A673 (cell line): ENCODE results near the gene VPS72. TPM values are rescaled to one million over a fixed set of nuclear protein-coding genes. Genes with fewer than 3 reads are reported as not detected.

Source experiments
- BruUV-seq: library from RNA; stranded (reverse); fragments of 400-500 nt; replicated peaks from 2 replicates; lab custom pipeline; 2021; lab: Mats Ljungman, UMichigan
- CTCF ChIA-PET: fragments of 300-600 bp; sonication (Branson Sonifier 250); formaldehyde crosslinking; loops from one replicate; lab custom pipeline; 2022; ENCODE audit warnings: antibody characterized with exemption; lab: Charles Lee
- POLR2A ChIA-PET: fragments of 300-600 bp; sonication (Branson Sonifier 250); formaldehyde crosslinking; loops from one replicate; lab custom pipeline; 2022; ENCODE audit warnings: antibody characterized with exemption; ENCODE audit not compliant: low non-redundant PET; lab: Charles Lee
- DNase-seq: peaks from one replicate; pipeline ENCODE4 v3.0.0-alpha.2; 2015; ENCODE audit warnings: low spot score
- H3K27ac ChIP-seq: fragments of 200-600 bp; sonication (generic); 2 replicates; pipeline ENCODE4 v1.5.1; 2016; ENCODE audit warnings: mixed run types, low read depth, mild to moderate bottlenecking, mixed read lengths, antibody characterized with exemption, low read length; ENCODE audit not compliant: poor library complexity, severe bottlenecking
- H3K27me3 ChIP-seq: fragments of 200-600 bp; sonication (generic); replicated peaks from 2 replicates; pipeline ENCODE4 v1.6.1; 2017; ENCODE audit warnings: mixed run types, low read depth, mild to moderate bottlenecking, mixed read lengths, antibody characterized with exemption, low read length; ENCODE audit not compliant: insufficient read depth, poor library complexity
- H3K36me3 ChIP-seq: fragments of 200-600 bp; sonication (generic); 2 replicates; pipeline ENCODE4 v1.6.1; 2016; ENCODE audit warnings: mixed run types, mild to moderate bottlenecking, mixed read lengths, antibody characterized with exemption, low read length; ENCODE audit not compliant: insufficient read depth, poor library complexity, severe bottlenecking
- H3K4me1 ChIP-seq: fragments of 200-600 bp; sonication (generic); 2 replicates; pipeline ENCODE4 v1.6.1; 2017; ENCODE audit warnings: mixed run types, mild to moderate bottlenecking, mixed read lengths, antibody characterized with exemption, low read length; ENCODE audit not compliant: insufficient read depth, poor library complexity, severe bottlenecking
- H3K4me3 ChIP-seq: fragments of 200-600 bp; sonication (generic); 2 replicates; pipeline ENCODE4 v1.5.1; 2016; ENCODE audit warnings: low read depth, mixed run types, mild to moderate bottlenecking, mixed read lengths, low read length; ENCODE audit not compliant: poor library complexity, severe bottlenecking
- H3K9me3 ChIP-seq: fragments of 200-600 bp; sonication (generic); 2 replicates; pipeline ENCODE4 v1.6.1; 2016; ENCODE audit warnings: mixed run types, low read depth, mild to moderate bottlenecking, mixed read lengths, antibody characterized with exemption, low read length; ENCODE audit not compliant: poor library complexity, severe bottlenecking
- CTCF ChIP-seq: fragments of 300-800, 200-600 bp; sonication (generic); conservative IDR thresholded peaks from 2 replicates; pipeline ENCODE4 v1.5.1; 2017; ENCODE audit warnings: low read depth, mild to moderate bottlenecking, antibody characterized with exemption, low read length, moderate library complexity, mixed read lengths
- EZH2 ChIP-seq: fragments of 200-600 bp; sonication (generic); IDR thresholded peaks from 2 replicates; pipeline ENCODE4 v1.6.1; 2017; ENCODE audit warnings: borderline replicate concordance, low read depth, mild to moderate bottlenecking, mixed read lengths, antibody characterized with exemption, low read length; ENCODE audit not compliant: poor library complexity, severe bottlenecking
- intact Hi-C: fragments of 100-400 bp; cut with micrococcal nuclease; formaldehyde crosslinking; loops from one replicate; pipeline ENCODE4 v1.10.0; 2022; ENCODE audit not compliant: unreplicated experiment
- total RNA-seq: library from RNA; stranded (reverse); gene quantifications from 2 replicates; pipeline ENCODE4 v1.2.3, GENCODE V29; 2021

VPS72 gene
- total RNA-seq, 1 experiment from 2014 or later = 113 TPM

GRCh38 chr1:151156515-151156819 is 33.5 kb downstream of the VPS72 start, which contains the start of gene TNFAIP8L2:
Gene TNFAIP8L2, plus strand, starts transcription at chr1:151156649. Its CDS starts 2,049 bp downstream, at chr1:151158698.
- no peaks in the 10 kb centered on the region for H3K4me1 ChIP-seq
- TF ChIP-seq CTCF (no peak), EZH2 (no peak)
- ChIA-PET POLR2A (no interaction called here), CTCF (interaction anchor here (3.7 kb wide), 1 partner anchor 56 kb away, joined by 21 read pairs; no protein-coding TSS in a partner anchor)
- H3K9me3 ChIP-seq = no peaks in the 10 kb centered on the region
- no peak within 1 kb of the TSS for H3K27ac ChIP-seq
- DNase-seq = no peak
- no peak within 1 kb of the TSS for H3K4me3 ChIP-seq
- BruUV-seq = no TSS peak
- H3K36me3 ChIP-seq = peaks cover 2% of the 10 kb centered on the region
- intact Hi-C loops = loop anchor here (2.0 to 10.0 kb wide), 2 partner anchors 58 to 132 kb away; no protein-coding TSS in a partner anchor
- no peaks in the 10 kb centered on the region for H3K27me3 ChIP-seq

DNA sequence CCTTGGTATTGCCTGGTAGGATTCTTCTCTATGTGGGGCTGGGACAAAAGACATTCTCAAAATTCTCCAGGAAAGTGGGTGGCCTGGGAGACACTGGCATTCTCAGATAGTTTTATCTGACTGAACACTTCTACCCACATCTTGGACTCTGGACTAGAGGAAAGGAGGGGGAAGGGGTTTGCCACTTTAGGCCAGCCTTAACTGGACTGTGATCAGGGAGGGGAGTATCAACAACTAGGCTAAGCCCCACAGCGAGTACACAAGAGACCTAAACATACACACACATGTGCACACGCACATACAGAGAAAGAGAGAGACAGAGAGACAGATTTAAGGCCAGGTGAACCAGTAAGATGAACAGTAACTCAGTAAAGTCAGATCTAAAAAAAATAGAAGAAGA is 42.3 kb downstream of the VPS72 start:
- BruUV-seq = no TSS peak
- Histone ChIP-seq H3K27ac (no peak overlapping the region), H3K27me3 (no peaks in the 10 kb centered on the region), H3K36me3 (no peaks in the 10 kb centered on the region), H3K4me1 (peaks cover 9% of the 10 kb centered on the region), H3K9me3 (no peaks in the 10 kb centered on the region), H3K4me3 (no peak overlapping the region)
- intact Hi-C loops = no loop called here
- no peak for TF ChIP-seq CTCF
- no peak for TF ChIP-seq EZH2
- POLR2A ChIA-PET = no interaction called here
- CTCF ChIA-PET = no interaction called here
- DNase-seq = no peak

DNA sequence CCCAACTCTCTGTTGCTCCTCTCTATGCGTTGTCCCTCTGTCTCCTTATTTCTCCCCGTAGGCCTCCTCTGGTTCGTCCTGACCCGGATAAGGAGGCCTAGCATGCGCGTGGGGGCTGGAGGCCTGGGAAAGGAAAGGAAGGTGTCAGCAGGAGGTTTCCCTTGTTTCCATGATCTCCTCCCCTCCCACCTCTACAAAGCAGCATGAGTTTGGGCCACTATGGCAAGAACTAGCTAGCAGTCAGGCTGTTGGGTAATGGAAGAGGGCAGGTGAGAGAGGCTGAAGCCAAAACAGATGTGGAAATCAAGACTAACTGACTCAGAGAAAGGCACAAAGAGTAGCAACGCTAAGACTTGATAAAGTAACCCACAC is 42.9 kb downstream of the VPS72 start:
- Histone ChIP-seq H3K4me1 (peaks cover 9% of the 10 kb centered on the region), H3K4me3 (peak overlapping the region; percentile 86), H3K36me3 (no peaks in the 10 kb centered on the region), H3K27me3 (no peaks in the 10 kb centered on the region), H3K9me3 (no peaks in the 10 kb centered on the region), H3K27ac (no peak overlapping the region)
- TF ChIP-seq EZH2 = no peak
- no peak for TF ChIP-seq CTCF
- no TSS peak for BruUV-seq
- intact Hi-C loops = no loop called here
- POLR2A ChIA-PET = no interaction called here
- CTCF ChIA-PET = interaction anchor here (0.6 kb wide), 1 partner anchor 615 kb away, joined by 6 read pairs; no protein-coding TSS in a partner anchor
- DNase-seq = no peak
